ENCODE results near the gene SNED1.

Gene SNED1

GRCh38 chr2:241002275-241003046 is 4.0 kb downstream of the SNED1 start:
- DNase-seq (ENCODE audit: low read depth in 1 of 2, low spot score in 1 of 2): no peak
- no peak for TF ChIP-seq JUND (IDR thresholded peaks at IDR 0.05; ENCODE audit: low read depth)
- in situ Hi-C loops (cut with HindIII; ENCODE audit: low pct_unique_long_range_greater_than_20kb, low sequenced_read_pairs): no loop called here

GRCh38 chr2:241003047-241003360 is 4.6 kb downstream of the SNED1 start:
- no peak for TF ChIP-seq JUND (IDR thresholded peaks at IDR 0.05; ENCODE audit: low read depth)
- in situ Hi-C loops (cut with HindIII; ENCODE audit: low pct_unique_long_range_greater_than_20kb, low sequenced_read_pairs): no loop called here
- DNase-seq (ENCODE audit: low read depth in 1 of 2, low spot score in 1 of 2): no peak

GRCh38 chr2:241003369-241003768 is 5.0 kb downstream of the SNED1 start:
- no peak for TF ChIP-seq JUND (IDR thresholded peaks at IDR 0.05; ENCODE audit: low read depth)
- in situ Hi-C loops (cut with HindIII; ENCODE audit: low pct_unique_long_range_greater_than_20kb, low sequenced_read_pairs): no loop called here
- DNase-seq (ENCODE audit: low read depth in 1 of 2, low spot score in 1 of 2): no peak

- in situ Hi-C loops (cut with HindIII; ENCODE audit: low pct_unique_long_range_greater_than_20kb, low sequenced_read_pairs): no loop called here
- TF ChIP-seq JUND (IDR thresholded peaks at IDR 0.05; ENCODE audit: low read depth): no peak
- no peak for DNase-seq (ENCODE audit: low read depth in 1 of 2, low spot score in 1 of 2)
Observed at GRCh38 chr2:241003830-241004564, 5.6 kb downstream of the SNED1 start.

GRCh38 chr2:241005569-241005968 is 7.2 kb downstream of the SNED1 start:
- no peak for TF ChIP-seq JUND (IDR thresholded peaks at IDR 0.05; ENCODE audit: low read depth)
- DNase-seq (ENCODE audit: low read depth in 1 of 2, low spot score in 1 of 2): no peak
- in situ Hi-C loops (cut with HindIII; ENCODE audit: low pct_unique_long_range_greater_than_20kb, low sequenced_read_pairs): no loop called here

GRCh38 chr2:241006412-241006811 is 8.0 kb downstream of the SNED1 start:
- DNase-seq (ENCODE audit: low read depth in 1 of 2, low spot score in 1 of 2): no peak
- in situ Hi-C loops (cut with HindIII; ENCODE audit: low pct_unique_long_range_greater_than_20kb, low sequenced_read_pairs): no loop called here

GRCh38 chr2:241007111-241007510 is 8.7 kb downstream of the SNED1 start:
- DNase-seq (ENCODE audit: low read depth in 1 of 2, low spot score in 1 of 2): no peak
- in situ Hi-C loops (cut with HindIII; ENCODE audit: low pct_unique_long_range_greater_than_20kb, low sequenced_read_pairs): no loop called here
- no peak for TF ChIP-seq JUND (IDR thresholded peaks at IDR 0.05; ENCODE audit: low read depth)

More at GRCh38 chr2:241006412-241006811, 8.0 kb downstream of the SNED1 start:
- TF ChIP-seq JUND (IDR thresholded peaks at IDR 0.05; ENCODE audit: low read depth): no peak

- no peak for TF ChIP-seq JUND (IDR thresholded peaks at IDR 0.05; ENCODE audit: low read depth)
- in situ Hi-C loops (cut with HindIII; ENCODE audit: low pct_unique_long_range_greater_than_20kb, low sequenced_read_pairs): no loop called here
- DNase-seq (ENCODE audit: low read depth in 1 of 2, low spot score in 1 of 2): no peak
Observed at GRCh38 chr2:241007880-241008710, 9.7 kb downstream of the SNED1 start.

- in situ Hi-C loops (cut with HindIII; ENCODE audit: low pct_unique_long_range_greater_than_20kb, low sequenced_read_pairs): no loop called here
- no peak for TF ChIP-seq JUND (IDR thresholded peaks at IDR 0.05; ENCODE audit: low read depth)
- DNase-seq (ENCODE audit: low read depth in 1 of 2, low spot score in 1 of 2): no peak
Observed at GRCh38 chr2:241008711-241009121, 10.3 kb downstream of the SNED1 start.

GRCh38 chr2:241009191-241009590 is 10.8 kb downstream of the SNED1 start:
- in situ Hi-C loops (cut with HindIII; ENCODE audit: low pct_unique_long_range_greater_than_20kb, low sequenced_read_pairs): no loop called here
- TF ChIP-seq JUND (IDR thresholded peaks at IDR 0.05; ENCODE audit: low read depth): no peak
- no peak for DNase-seq (ENCODE audit: low read depth in 1 of 2, low spot score in 1 of 2)

- TF ChIP-seq JUND (IDR thresholded peaks at IDR 0.05; ENCODE audit: low read depth): no peak
- in situ Hi-C loops (cut with HindIII; ENCODE audit: low pct_unique_long_range_greater_than_20kb, low sequenced_read_pairs): no loop called here
Observed at GRCh38 chr2:241009601-241010530, 11.4 kb downstream of the SNED1 start.

More at GRCh38 chr2:241009601-241010530, 11.4 kb downstream of the SNED1 start:
- DNase-seq (ENCODE audit: low read depth in 1 of 2, low spot score in 1 of 2): peak; percentile 56 to 60
